ENCODE measurements around the gene FAM20C. TPM values are rescaled to one million over a fixed set of nuclear protein-coding genes. Genes with fewer than 3 reads are reported as not detected.

Gene FAM20C
- total RNA-seq, 2 donors from 2014 or later, result 18.5 to 18.9 TPM

GRCh38 chr7:234708-235553 is 42.6 kb downstream of the FAM20C start:
- H3K9ac ChIP-seq (ENCODE audit: low read depth in 2 of 2, low read length in 2 of 2), result peak overlapping the region; percentile 8 to 51
- intact Hi-C loops (cut with DNase I), result no loop called here

GRCh38 chr7:235576-236395 is 43.4 kb downstream of the FAM20C start:
- Histone ChIP-seq H3K9me3 (no peaks in the 10 kb centered on the region), H3K9ac (ENCODE audit: low read depth in 2 of 2, low read length in 2 of 2) (no peak overlapping the region), H3K4me3 (no peak overlapping the region), H3K27ac (peak overlapping the region; percentile 82), H3K36me3 (no peaks in the 10 kb centered on the region), H3K27me3 (no peaks in the 10 kb centered on the region), H3K4me1 (no peaks in the 10 kb centered on the region)
- DNase-seq, result no peak
- TF ChIP-seq CTCF (IDR thresholded peaks at IDR 0.05), result no peak
- intact Hi-C loops (cut with DNase I), result no loop called here

More at GRCh38 chr7:234708-235553, 42.6 kb downstream of the FAM20C start:
- peak; percentile 49 for DNase-seq
- H3K9me3 ChIP-seq, result no peaks in the 10 kb centered on the region
- H3K4me1 ChIP-seq, result no peaks in the 10 kb centered on the region
- TF ChIP-seq CTCF (IDR thresholded peaks at IDR 0.05), result no peak
- no peaks in the 10 kb centered on the region for H3K36me3 ChIP-seq
- no peaks in the 10 kb centered on the region for H3K27me3 ChIP-seq
- H3K27ac ChIP-seq, result peak overlapping the region; percentile 82
- no peak overlapping the region for H3K4me3 ChIP-seq

GRCh38 chr7:236967-237366 is 44.6 kb downstream of the FAM20C start:
- Histone ChIP-seq H3K27me3 (no peaks in the 10 kb centered on the region), H3K4me3 (no peak overlapping the region), H3K36me3 (no peaks in the 10 kb centered on the region), H3K9ac (ENCODE audit: low read depth in 2 of 2, low read length in 2 of 2) (no peak overlapping the region), H3K9me3 (no peaks in the 10 kb centered on the region), H3K27ac (no peak overlapping the region), H3K4me1 (no peaks in the 10 kb centered on the region)
- DNase-seq, result no peak
- intact Hi-C loops (cut with DNase I), result no loop called here
- no peak for TF ChIP-seq CTCF (IDR thresholded peaks at IDR 0.05)

GRCh38 chr7:237385-237784 is 45.0 kb downstream of the FAM20C start:
- no peak overlapping the region for H3K27ac ChIP-seq
- H3K4me1 ChIP-seq, result no peaks in the 10 kb centered on the region
- no peaks in the 10 kb centered on the region for H3K27me3 ChIP-seq
- H3K9me3 ChIP-seq, result no peaks in the 10 kb centered on the region
- no peak for TF ChIP-seq CTCF (IDR thresholded peaks at IDR 0.05)
- no peak overlapping the region for H3K4me3 ChIP-seq
- no peak overlapping the region for H3K9ac ChIP-seq (ENCODE audit: low read depth in 2 of 2, low read length in 2 of 2)
- no peaks in the 10 kb centered on the region for H3K36me3 ChIP-seq
- no peak for DNase-seq
- intact Hi-C loops (cut with DNase I), result no loop called here

GRCh38 chr7:240146-240676 is 47.8 kb downstream of the FAM20C start:
- intact Hi-C loops (cut with DNase I), result no loop called here
- Histone ChIP-seq H3K36me3 (no peaks in the 10 kb centered on the region), H3K4me1 (no peaks in the 10 kb centered on the region), H3K27me3 (no peaks in the 10 kb centered on the region), H3K9me3 (no peaks in the 10 kb centered on the region), H3K4me3 (no peak overlapping the region), H3K27ac (no peak overlapping the region), H3K9ac (ENCODE audit: low read depth in 2 of 2, low read length in 2 of 2) (no peak overlapping the region)
- TF ChIP-seq CTCF (IDR thresholded peaks at IDR 0.05), result no peak
- no peak for DNase-seq
